ENCODE measurements around the gene GUCD1.
"Not testable (repeated sequence)": the region's sequence is repeated elsewhere in the genome, so short reads cannot be mapped to it uniquely, and the experiment has no call there.

Gene GUCD1

DNA sequence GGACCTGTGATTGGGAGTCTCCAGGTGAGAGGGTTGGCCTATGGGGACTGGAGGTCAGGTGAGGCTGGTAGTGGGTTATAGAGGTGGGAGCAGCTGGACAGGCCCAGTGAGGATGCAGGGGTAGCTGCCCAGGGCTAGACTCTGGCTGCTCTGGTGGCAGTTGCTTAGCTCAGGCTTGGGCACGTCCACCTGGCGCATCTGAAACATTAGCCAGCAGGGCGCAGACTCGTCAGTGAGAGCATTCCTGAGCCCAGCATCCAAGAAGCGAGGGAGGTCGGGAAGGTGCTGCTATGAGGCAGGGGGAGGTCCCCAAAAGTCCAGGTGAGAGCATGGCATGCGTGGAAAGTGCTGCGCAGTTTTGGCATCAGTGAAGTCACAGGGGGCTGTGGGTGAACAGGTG is 44.6 kb upstream of the GUCD1 start:
- Histone ChIP-seq H3K9me3 (ENCODE audit: insufficient read depth, low read length) (no peaks in the 10 kb centered on the region), H3K36me3 (ENCODE audit: insufficient read depth, insufficient read length, low read length) (no peaks in the 10 kb centered on the region), H3K9ac (ENCODE audit: insufficient read length, low read depth) (no peak overlapping the region), H3K4me1 (ENCODE audit: insufficient read depth, insufficient read length) (peaks cover 11% of the 10 kb centered on the region), H3K4me3 (ENCODE audit: insufficient read length, low read depth) (no peak overlapping the region), H3K27me3 (ENCODE audit: insufficient read depth, insufficient read length) (no peaks in the 10 kb centered on the region)
- TF ChIP-seq ZNF274 (IDR thresholded peaks at IDR 0.05; ENCODE audit: low read depth, low read length): no peak
- no peak for TF ChIP-seq YY1 (IDR thresholded peaks at IDR 0.05; ENCODE audit: insufficient read depth, insufficient read length)
- no peak for TF ChIP-seq SUZ12 (IDR thresholded peaks at IDR 0.05; ENCODE audit: extremely low read depth, insufficient read depth, insufficient read length)
- DNase-seq (ENCODE audit: low read depth, low spot score): no peak

DNA sequence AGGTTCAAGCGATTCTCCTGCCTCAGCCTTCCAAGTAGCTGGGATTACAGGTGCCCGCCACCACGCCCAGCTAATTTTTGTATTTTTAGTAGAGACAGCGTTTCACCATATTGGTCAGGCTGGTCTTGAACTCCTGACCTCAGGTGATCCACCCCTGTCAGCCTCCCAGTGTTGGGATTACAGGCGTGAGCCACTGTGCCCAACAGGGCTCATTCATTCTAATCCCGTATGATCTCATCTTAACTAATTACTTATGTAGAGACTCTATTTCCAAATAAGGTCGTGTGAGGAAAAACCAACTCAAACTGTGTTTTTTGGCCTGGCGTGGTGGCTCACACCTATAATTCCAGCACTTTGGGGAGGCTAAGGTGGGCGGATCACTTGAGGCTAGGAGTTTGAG is 42.1 kb upstream of the GUCD1 start:
- H3K27me3 ChIP-seq (ENCODE audit: insufficient read depth, insufficient read length); H3K36me3 ChIP-seq (ENCODE audit: insufficient read depth, insufficient read length, low read length); H3K9ac ChIP-seq (ENCODE audit: insufficient read length, low read depth); DNase-seq (ENCODE audit: low read depth, low spot score); H3K4me3 ChIP-seq (ENCODE audit: insufficient read length, low read depth); H3K9me3 ChIP-seq (ENCODE audit: insufficient read depth, low read length): not testable (repeated sequence)
- peaks cover 21% of the 10 kb centered on the region for H3K4me1 ChIP-seq (ENCODE audit: insufficient read depth, insufficient read length)

DNA sequence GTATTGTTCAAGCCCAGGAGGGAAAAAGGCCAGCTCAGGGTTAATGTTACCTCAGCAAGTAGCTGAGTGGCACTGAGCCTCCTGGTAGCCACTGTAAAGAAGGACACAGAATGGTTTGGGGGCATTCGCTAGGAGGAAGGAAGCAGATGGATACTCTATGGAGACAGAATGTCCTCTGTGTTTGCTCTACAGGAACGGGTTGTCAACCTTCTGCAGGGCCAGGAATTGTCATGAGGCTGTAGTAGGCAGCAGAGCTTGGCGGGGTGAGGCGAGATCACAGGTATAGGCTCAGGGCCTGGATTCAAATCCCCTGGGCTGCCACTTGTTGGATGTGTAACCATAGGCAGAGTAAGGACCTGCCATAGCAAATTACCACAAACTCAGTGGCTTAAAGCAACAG is 40.9 kb upstream of the GUCD1 start:
- Histone ChIP-seq H3K4me1 (ENCODE audit: insufficient read depth, insufficient read length) (peaks cover 23% of the 10 kb centered on the region), H3K36me3 (ENCODE audit: insufficient read depth, insufficient read length, low read length) (no peaks in the 10 kb centered on the region), H3K4me3 (ENCODE audit: insufficient read length, low read depth) (no peak overlapping the region), H3K9ac (ENCODE audit: insufficient read length, low read depth) (no peak overlapping the region), H3K27me3 (ENCODE audit: insufficient read depth, insufficient read length) (no peaks in the 10 kb centered on the region), H3K9me3 (ENCODE audit: insufficient read depth, low read length) (no peaks in the 10 kb centered on the region)
- no peak for TF ChIP-seq YY1 (IDR thresholded peaks at IDR 0.05; ENCODE audit: insufficient read depth, insufficient read length)
- TF ChIP-seq ZNF274 (IDR thresholded peaks at IDR 0.05; ENCODE audit: low read depth, low read length): no peak
- no peak for TF ChIP-seq SUZ12 (IDR thresholded peaks at IDR 0.05; ENCODE audit: extremely low read depth, insufficient read depth, insufficient read length)
- no peak for DNase-seq (ENCODE audit: low read depth, low spot score)

DNA sequence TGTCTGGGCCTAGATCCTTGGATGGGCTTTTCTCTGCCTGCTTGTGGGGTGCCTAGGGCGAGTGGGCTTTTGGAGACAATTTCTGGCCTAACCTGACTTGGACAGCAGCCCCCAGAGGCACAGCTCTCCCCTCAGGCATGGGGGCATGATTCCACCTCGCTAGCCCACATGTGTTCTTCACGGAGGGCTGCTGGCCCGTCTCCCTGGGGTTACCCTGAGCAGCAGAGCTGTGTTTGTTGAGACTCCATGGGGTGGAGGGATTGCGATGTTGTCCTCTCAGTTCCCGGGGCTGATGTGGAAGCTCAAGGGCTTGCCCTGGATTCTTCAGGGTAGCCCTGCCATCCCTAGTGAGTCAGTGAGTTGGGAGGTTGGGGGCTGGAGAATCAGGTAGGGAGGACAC is 40.3 kb upstream of the GUCD1 start:
- Histone ChIP-seq H3K36me3 (ENCODE audit: insufficient read depth, insufficient read length, low read length) (no peaks in the 10 kb centered on the region), H3K4me3 (ENCODE audit: insufficient read length, low read depth) (no peak overlapping the region), H3K27me3 (ENCODE audit: insufficient read depth, insufficient read length) (no peaks in the 10 kb centered on the region), H3K4me1 (ENCODE audit: insufficient read depth, insufficient read length) (peaks cover 23% of the 10 kb centered on the region), H3K9ac (ENCODE audit: insufficient read length, low read depth) (peak overlapping the region; percentile 58), H3K9me3 (ENCODE audit: insufficient read depth, low read length) (no peaks in the 10 kb centered on the region)
- DNase-seq (ENCODE audit: low read depth, low spot score): no peak
- TF ChIP-seq ZNF274 (IDR thresholded peaks at IDR 0.05; ENCODE audit: low read depth, low read length): no peak

DNA sequence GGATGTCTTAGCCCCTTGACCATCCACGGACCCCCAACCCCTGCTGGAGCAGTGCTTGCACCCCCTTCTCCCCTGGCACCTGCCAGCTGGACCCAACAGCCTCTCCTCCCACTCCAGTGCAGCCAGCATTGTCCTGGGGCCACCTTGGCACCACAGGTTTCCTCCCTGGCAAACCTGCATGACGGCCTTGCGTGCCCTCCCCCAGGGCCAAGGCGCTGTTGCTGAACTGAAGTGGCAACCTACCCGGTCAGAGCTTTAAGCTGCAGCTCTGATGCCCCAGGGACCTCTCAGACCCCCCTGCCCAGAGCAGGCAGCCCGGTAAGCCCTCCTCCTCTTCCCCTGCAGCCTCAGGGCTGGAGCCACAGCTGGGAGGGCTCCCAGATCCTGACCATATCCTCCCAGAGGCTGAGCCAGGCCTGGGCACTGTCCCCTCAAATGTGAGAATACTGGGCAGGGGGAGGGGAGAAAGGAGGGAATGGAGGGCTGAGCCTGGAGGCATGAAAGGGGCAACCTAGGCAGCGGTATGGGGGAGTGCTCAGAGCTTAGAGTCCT is 39.7 kb upstream of the GUCD1 start:
- Histone ChIP-seq H3K9me3 (ENCODE audit: insufficient read depth, low read length) (no peaks in the 10 kb centered on the region), H3K9ac (ENCODE audit: insufficient read length, low read depth) (peak overlapping the region; percentile 58), H3K36me3 (ENCODE audit: insufficient read depth, insufficient read length, low read length) (no peaks in the 10 kb centered on the region), H3K27me3 (ENCODE audit: insufficient read depth, insufficient read length) (no peaks in the 10 kb centered on the region), H3K4me1 (ENCODE audit: insufficient read depth, insufficient read length) (peaks cover 20% of the 10 kb centered on the region), H3K4me3 (ENCODE audit: insufficient read length, low read depth) (no peak overlapping the region)
- no peak for DNase-seq (ENCODE audit: low read depth, low spot score)
- TF ChIP-seq SUZ12 (IDR thresholded peaks at IDR 0.05; ENCODE audit: extremely low read depth, insufficient read depth, insufficient read length) (no peak), YY1 (IDR thresholded peaks at IDR 0.05; ENCODE audit: insufficient read depth, insufficient read length) (no peak), ZNF274 (IDR thresholded peaks at IDR 0.05; ENCODE audit: low read depth, low read length) (no peak)

DNA sequence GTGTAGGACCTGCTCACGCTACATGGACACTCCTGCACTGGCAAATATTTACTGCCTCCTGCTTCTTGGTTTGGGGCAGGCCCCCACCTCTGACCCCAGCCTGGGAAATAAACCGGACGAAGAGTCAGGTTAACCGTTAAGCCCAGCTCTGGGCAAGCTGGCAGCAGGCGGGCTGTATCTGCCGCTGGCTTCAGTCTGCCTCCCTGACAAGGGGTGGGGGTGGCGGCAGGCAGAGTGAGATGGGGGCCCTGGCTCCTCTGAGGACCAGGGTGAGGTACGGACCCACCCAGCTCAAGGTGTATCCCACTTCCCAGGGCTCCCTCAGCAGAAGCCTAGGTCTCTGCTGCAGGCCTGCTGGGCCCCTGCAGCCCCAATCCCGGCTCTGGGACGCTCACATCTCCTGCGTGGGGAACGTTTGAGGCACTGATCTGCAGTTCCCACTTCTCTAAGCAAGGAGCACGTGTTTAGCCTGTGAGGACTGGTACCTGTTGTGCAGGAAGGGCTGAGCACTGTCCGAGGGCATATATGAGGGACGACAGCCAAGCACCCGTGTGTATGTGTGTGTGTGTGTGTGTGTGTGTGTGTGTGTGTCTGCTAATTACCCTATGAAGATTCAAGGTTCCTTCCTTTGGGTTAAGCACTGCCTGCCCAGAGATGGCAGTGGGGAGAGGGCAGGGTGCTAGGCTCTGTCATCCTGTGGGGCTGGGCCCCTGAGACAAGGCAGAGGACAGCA is 39.1 kb upstream of the GUCD1 start:
- Histone ChIP-seq H3K4me3 (ENCODE audit: insufficient read length, low read depth) (no peak overlapping the region), H3K27me3 (ENCODE audit: insufficient read depth, insufficient read length) (no peaks in the 10 kb centered on the region), H3K9ac (ENCODE audit: insufficient read length, low read depth) (peak overlapping the region; percentile 61), H3K4me1 (ENCODE audit: insufficient read depth, insufficient read length) (peaks cover 17% of the 10 kb centered on the region), H3K9me3 (ENCODE audit: insufficient read depth, low read length) (no peaks in the 10 kb centered on the region), H3K36me3 (ENCODE audit: insufficient read depth, insufficient read length, low read length) (peaks cover 1% of the 10 kb centered on the region)
- no peak for DNase-seq (ENCODE audit: low read depth, low spot score)
- TF ChIP-seq YY1 (IDR thresholded peaks at IDR 0.05; ENCODE audit: insufficient read depth, insufficient read length) (no peak), SUZ12 (IDR thresholded peaks at IDR 0.05; ENCODE audit: extremely low read depth, insufficient read depth, insufficient read length) (no peak), ZNF274 (IDR thresholded peaks at IDR 0.05; ENCODE audit: low read depth, low read length) (no peak)

DNA sequence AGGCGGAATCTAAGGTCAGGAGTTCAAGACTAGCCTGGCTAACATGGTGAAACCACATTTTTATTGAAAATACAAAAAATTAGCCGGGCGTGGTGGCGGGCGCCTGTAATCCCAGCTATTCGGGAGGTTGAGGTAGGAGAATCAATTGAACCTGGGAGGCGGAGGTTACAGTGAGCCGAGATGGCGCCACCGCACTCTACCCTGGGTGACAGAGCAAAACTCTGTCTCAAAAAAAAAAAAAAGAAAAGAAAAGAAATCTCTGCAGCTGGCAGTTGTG is 38.6 kb upstream of the GUCD1 start:
- not testable (repeated sequence) for H3K27me3 ChIP-seq (ENCODE audit: insufficient read depth, insufficient read length); H3K4me3 ChIP-seq (ENCODE audit: insufficient read length, low read depth); DNase-seq (ENCODE audit: low read depth, low spot score); H3K9me3 ChIP-seq (ENCODE audit: insufficient read depth, low read length); H3K36me3 ChIP-seq (ENCODE audit: insufficient read depth, insufficient read length, low read length)
- peaks cover 17% of the 10 kb centered on the region for H3K4me1 ChIP-seq (ENCODE audit: insufficient read depth, insufficient read length)
- peak overlapping the region; percentile 61 for H3K9ac ChIP-seq (ENCODE audit: insufficient read length, low read depth)
